PC-9 (cell line): Measurements from ENCODE around the gene MACROD1. TPM values are rescaled to one million over a fixed set of nuclear protein-coding genes. Genes with fewer than 3 reads are reported as not detected.

Experiments
- BruUV-seq: library from RNA; stranded (reverse); fragments of 400-500 nt; replicated peaks from 2 replicates; lab custom pipeline; 2021; lab: Mats Ljungman, UMichigan
- CTCF ChIA-PET: fragments of 300-600 bp; sonication (Branson Sonifier 250); formaldehyde crosslinking; loops from one replicate; lab custom pipeline; 2022; ENCODE audit warnings: antibody characterized with exemption; lab: Charles Lee
- POLR2A ChIA-PET: fragments of 300-600 bp; sonication (Branson Sonifier 250); formaldehyde crosslinking; loops from one replicate; lab custom pipeline; 2022; ENCODE audit warnings: antibody characterized with exemption; ENCODE audit not compliant: unreplicated experiment; lab: Charles Lee
- DNase-seq, 2 experiments: peaks; one replicate each; pipeline versions ENCODE4 v3.0.0 to v3.0.0-alpha.2; 2015 to 2022; ENCODE audit warnings: mixed read lengths in 1 of 2
- H2AFZ ChIP-seq: fragments of 200-600 bp; sonication (generic); 2 replicates; pipeline ENCODE4 v1.8.1; 2017; ENCODE audit warnings: antibody characterized with exemption
- H3F3A ChIP-seq: fragments of 200-600 bp; sonication (generic); 2 replicates; pipeline ENCODE4 v1.8.1; 2017; ENCODE audit warnings: antibody characterized with exemption, mild to moderate bottlenecking, low read depth; ENCODE audit not compliant: insufficient read depth
- H3K27ac ChIP-seq: fragments of 200-600 bp; sonication (generic); 2 replicates; pipeline ENCODE4 v1.6.1; 2016; ENCODE audit warnings: mixed run types
- H3K27me3 ChIP-seq: fragments of 200-600 bp; sonication (generic); 2 replicates; pipeline ENCODE4 v1.6.1; 2016; ENCODE audit warnings: low read depth, mixed run types; ENCODE audit not compliant: insufficient read depth
- H3K36me3 ChIP-seq: fragments of 200-600 bp; sonication (generic); 2 replicates; pipeline ENCODE4 v1.6.1; 2016; ENCODE audit warnings: low read depth, mixed run types
- H3K4me1 ChIP-seq: fragments of 200-600 bp; sonication (generic); replicated peaks from 2 replicates; pipeline ENCODE4 v1.6.1; 2016; ENCODE audit warnings: mixed run types; ENCODE audit not compliant: insufficient read depth
- H3K4me2 ChIP-seq: fragments of 200-600 bp; sonication (generic); 2 replicates; pipeline ENCODE4 v1.6.1; 2017; ENCODE audit warnings: mixed run types
- H3K4me3 ChIP-seq: fragments of 200-600 bp; sonication (generic); 2 replicates; pipeline ENCODE4 v1.6.1; 2016; ENCODE audit warnings: mixed run types
- H3K79me2 ChIP-seq: fragments of 200-600 bp; sonication (generic); 2 replicates; pipeline ENCODE4 v1.6.1; 2017; ENCODE audit warnings: low read depth, mixed run types
- H3K9me2 ChIP-seq: fragments of 200-600 bp; sonication (generic); 2 replicates; pipeline ENCODE4 v1.8.1; 2017; ENCODE audit warnings: mild to moderate bottlenecking; ENCODE audit not compliant: insufficient read depth
- H3K9me3 ChIP-seq: fragments of 200-600 bp; sonication (generic); 2 replicates; pipeline ENCODE4 v1.8.1; 2016; ENCODE audit warnings: low read depth; ENCODE audit not compliant: insufficient read depth
- H4K20me1 ChIP-seq: fragments of 200-600 bp; sonication (generic); 2 replicates; pipeline ENCODE4 v1.8.1; 2017; ENCODE audit not compliant: insufficient read depth
- EZH2 ChIP-seq: fragments of 200-600 bp; sonication (generic); IDR thresholded peaks from 2 replicates; pipeline ENCODE4 v1.8.0; 2017; ENCODE audit warnings: antibody characterized with exemption, low read depth
- intact Hi-C: fragments of 100-400 bp; cut with micrococcal nuclease; formaldehyde crosslinking; loops from one replicate; pipeline ENCODE4 v1.10.0; 2022; ENCODE audit not compliant: unreplicated experiment
- total RNA-seq: library from RNA; stranded (reverse); gene quantifications from 2 replicates; pipeline ENCODE4 v1.2.3, GENCODE V29; 2021
- TF ChIP-seq, protein P1 (sequence below): fragments of 200-600 bp; sonication (generic); conservative IDR thresholded peaks from 2 replicates; pipeline ENCODE4 v1.6.1; 2017; ENCODE audit warnings: mixed run types, antibody characterized with exemption, mild to moderate bottlenecking, moderate library complexity

Gene MACROD1
- total RNA-seq, 1 experiment from 2014 or later: 41.0 TPM

DNA sequence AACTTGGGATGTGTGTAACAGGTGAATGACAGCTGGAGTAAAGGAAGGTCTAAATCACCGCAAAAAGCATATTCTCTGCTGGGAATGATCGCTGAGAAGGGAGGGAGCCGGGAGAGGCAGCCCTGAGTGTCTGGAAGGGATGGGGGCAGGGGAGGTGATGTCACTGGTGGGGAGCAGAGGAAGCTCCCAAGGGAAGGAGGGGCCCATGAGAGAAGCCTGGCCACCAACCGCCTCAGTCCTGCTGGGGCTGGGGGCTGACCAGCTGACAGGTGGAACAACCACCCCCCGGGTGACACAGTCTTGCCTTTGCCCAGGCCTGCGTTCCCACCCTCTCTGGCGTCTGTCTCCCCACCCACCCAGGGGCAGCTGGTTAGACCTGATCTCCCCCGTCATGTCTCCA lies 136.1 kb downstream of the MACROD1 start:
- intact Hi-C loops: no loop called here
- Histone ChIP-seq H3K27ac (no peak overlapping the region), H3F3A (no peaks in the 10 kb centered on the region), H3K4me3 (no peak overlapping the region), H2AFZ (no peak overlapping the region), H3K9me3 (no peaks in the 10 kb centered on the region), H3K4me2 (no peak overlapping the region), H3K27me3 (no peaks in the 10 kb centered on the region), H3K9me2 (no peaks in the 10 kb centered on the region), H3K4me1 (no peaks in the 10 kb centered on the region), H3K36me3 (no peaks in the 10 kb centered on the region), H4K20me1 (peaks cover 39% of the 10 kb centered on the region), H3K79me2 (no peaks in the 10 kb centered on the region)
- ChIA-PET POLR2A (no interaction called here), CTCF (interaction anchor here (0.6 kb wide), 1 partner anchor 9 kb away, joined by 3 read pairs; no protein-coding TSS in a partner anchor)
- BruUV-seq: no TSS peak
- DNase-seq: no peak
- TF ChIP-seq EZH2: no peak
- TF ChIP-seq, protein P1, sequence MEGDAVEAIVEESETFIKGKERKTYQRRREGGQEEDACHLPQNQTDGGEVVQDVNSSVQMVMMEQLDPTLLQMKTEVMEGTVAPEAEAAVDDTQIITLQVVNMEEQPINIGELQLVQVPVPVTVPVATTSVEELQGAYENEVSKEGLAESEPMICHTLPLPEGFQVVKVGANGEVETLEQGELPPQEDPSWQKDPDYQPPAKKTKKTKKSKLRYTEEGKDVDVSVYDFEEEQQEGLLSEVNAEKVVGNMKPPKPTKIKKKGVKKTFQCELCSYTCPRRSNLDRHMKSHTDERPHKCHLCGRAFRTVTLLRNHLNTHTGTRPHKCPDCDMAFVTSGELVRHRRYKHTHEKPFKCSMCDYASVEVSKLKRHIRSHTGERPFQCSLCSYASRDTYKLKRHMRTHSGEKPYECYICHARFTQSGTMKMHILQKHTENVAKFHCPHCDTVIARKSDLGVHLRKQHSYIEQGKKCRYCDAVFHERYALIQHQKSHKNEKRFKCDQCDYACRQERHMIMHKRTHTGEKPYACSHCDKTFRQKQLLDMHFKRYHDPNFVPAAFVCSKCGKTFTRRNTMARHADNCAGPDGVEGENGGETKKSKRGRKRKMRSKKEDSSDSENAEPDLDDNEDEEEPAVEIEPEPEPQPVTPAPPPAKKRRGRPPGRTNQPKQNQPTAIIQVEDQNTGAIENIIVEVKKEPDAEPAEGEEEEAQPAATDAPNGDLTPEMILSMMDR: no peak

- Histone ChIP-seq H3K4me1 (no peaks in the 10 kb centered on the region), H3K36me3 (no peaks in the 10 kb centered on the region), H3K9me2 (no peaks in the 10 kb centered on the region), H3F3A (no peaks in the 10 kb centered on the region), H2AFZ (no peak overlapping the region), H3K9me3 (no peaks in the 10 kb centered on the region), H3K4me3 (no peak overlapping the region), H4K20me1 (peaks cover 47% of the 10 kb centered on the region), H3K4me2 (no peak overlapping the region), H3K79me2 (no peaks in the 10 kb centered on the region), H3K27ac (no peak overlapping the region), H3K27me3 (no peaks in the 10 kb centered on the region)
- no peak for DNase-seq
- BruUV-seq: no TSS peak
- TF ChIP-seq, protein P1: no peak
- TF ChIP-seq EZH2: no peak
- ChIA-PET POLR2A (no interaction called here), CTCF (no interaction called here)
- intact Hi-C loops: no loop called here
Observed at GRCh38 chr11:64028398-64029115, 137.4 kb downstream of the MACROD1 start.

DNA sequence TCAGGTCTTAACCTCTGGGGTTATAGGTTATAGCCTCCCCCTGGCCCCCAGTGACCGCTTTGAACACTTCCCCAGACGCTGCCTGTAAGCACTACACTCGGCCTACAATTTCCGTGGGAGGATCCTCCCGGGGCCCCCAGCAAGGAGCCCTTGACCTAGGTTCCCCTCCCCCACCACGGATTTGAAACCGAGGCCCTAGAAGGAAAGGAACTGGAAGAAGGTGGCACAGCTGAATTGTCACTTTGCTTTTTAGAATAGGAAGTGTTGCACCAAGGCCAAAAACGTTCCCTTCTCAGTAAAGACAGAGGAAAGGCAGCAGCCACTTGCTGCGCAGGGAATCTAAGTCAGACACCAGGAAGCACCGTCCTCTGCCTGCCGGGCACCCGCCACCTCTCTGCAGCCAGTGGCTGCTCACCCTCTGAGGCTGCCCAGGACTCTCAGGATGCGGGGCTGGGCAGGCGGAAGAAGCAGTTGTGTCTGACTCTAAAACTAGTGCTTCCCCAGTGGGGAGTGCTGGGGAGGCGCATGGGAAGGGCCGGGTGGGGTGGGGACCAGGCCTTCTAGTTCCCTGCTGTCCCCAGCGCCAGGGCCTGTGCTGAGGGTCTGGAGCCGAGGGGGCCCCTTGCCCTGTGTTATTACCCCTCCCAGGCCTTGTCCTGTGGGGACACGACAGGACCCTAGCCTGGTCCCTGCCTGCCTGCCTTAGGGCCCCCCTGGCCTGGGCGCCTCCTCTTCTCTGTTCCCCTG lies 138.1 kb downstream of the MACROD1 start:
- H3K4me1 ChIP-seq: no peaks in the 10 kb centered on the region
- CTCF ChIA-PET: no interaction called here
- H3K9me3 ChIP-seq: no peaks in the 10 kb centered on the region
- H3K4me3 ChIP-seq: no peak overlapping the region
- H3K27ac ChIP-seq: no peak overlapping the region
- H2AFZ ChIP-seq: no peak overlapping the region
- intact Hi-C loops: no loop called here
- no peaks in the 10 kb centered on the region for H3K79me2 ChIP-seq
- H3K27me3 ChIP-seq: no peaks in the 10 kb centered on the region
- POLR2A ChIA-PET: no interaction called here
- no peaks in the 10 kb centered on the region for H3K9me2 ChIP-seq
- H4K20me1 ChIP-seq: peaks cover 55% of the 10 kb centered on the region
- no peaks in the 10 kb centered on the region for H3K36me3 ChIP-seq
- BruUV-seq: no TSS peak
- no peak overlapping the region for H3K4me2 ChIP-seq
- no peak for TF ChIP-seq EZH2
- TF ChIP-seq, protein P1: no peak
- no peak for DNase-seq
- H3F3A ChIP-seq: no peaks in the 10 kb centered on the region
